H1 (cell line): ENCODE data around the gene SSH2. TPM values are rescaled to one million over a fixed set of nuclear protein-coding genes. Genes with fewer than 3 reads are reported as not detected.
"Not testable (repeated sequence)": the region's sequence is repeated elsewhere in the genome, so short reads cannot be mapped to it uniquely, and the experiment has no call there.

Experiments
- CTCF ChIA-PET: fragments of 300-600 bp; sonication (Branson Sonifier 250); formaldehyde crosslinking; loops from one replicate; lab custom pipeline; 2021; ENCODE audit not compliant: partially characterized antibody; lab: Charles Lee
- POLR2A ChIA-PET: fragments of 300-600 bp; sonication (Branson Sonifier 250); formaldehyde crosslinking; loops from one replicate; lab custom pipeline; 2021; ENCODE audit warnings: inconsistent platforms; ENCODE audit not compliant: partially characterized antibody; lab: Charles Lee
- DNase-seq, 2 experiments: peaks; one replicate each; pipeline versions ENCODE4 v3.0.0 to v3.0.0-alpha.2; 2010 to 2022; ENCODE audit warnings: low spot score in 2 of 2, low read depth in 1 of 2, mixed read lengths in 1 of 2
- FAIRE-seq: peaks from 2 replicates; lab custom pipeline; 2011; peaks lifted over from hg19 to GRCh38; lab: Jason Lieb, UNC
- H2AFZ ChIP-seq: 2 replicates; pipeline ENCODE4 v1.8.1; 2012; ENCODE audit warnings: low read length, inconsistent platforms
- H2AK5ac ChIP-seq: 2 replicates; pipeline ENCODE4 v1.6.1; 2013; ENCODE audit warnings: low read depth, low read length
- H2BK120ac ChIP-seq: replicated peaks from 2 replicates; pipeline ENCODE3; 2013; ENCODE audit warnings: low read depth, low read length, inconsistent platforms
- H2BK12ac ChIP-seq: 2 replicates; pipeline ENCODE4 v1.6.1; 2013; ENCODE audit warnings: low read depth, low read length
- H2BK15ac ChIP-seq: 2 replicates; pipeline ENCODE4 v1.6.1; 2013; ENCODE audit warnings: low read length
- H2BK20ac ChIP-seq: 2 replicates; pipeline ENCODE4 v1.6.1; 2013; ENCODE audit warnings: low read length
- H2BK5ac ChIP-seq: 2 replicates; pipeline ENCODE4 v1.6.1; 2013; ENCODE audit warnings: low read depth, low read length
- H3K14ac ChIP-seq: 2 replicates; pipeline ENCODE4 v1.6.1; 2013; ENCODE audit warnings: inconsistent platforms; ENCODE audit not compliant: insufficient read length
- H3K18ac ChIP-seq: 2 replicates; pipeline ENCODE4 v1.6.1; 2013; ENCODE audit warnings: low read length; ENCODE audit errors: extremely low read depth
- H3K23ac ChIP-seq: 2 replicates; pipeline ENCODE4 v1.6.1; 2013; ENCODE audit warnings: inconsistent platforms; ENCODE audit not compliant: insufficient read length
- H3K23me2 ChIP-seq: 2 replicates; pipeline ENCODE4 v1.6.1; 2013; ENCODE audit warnings: low read depth, low read length
- H3K27ac ChIP-seq: 2 replicates; pipeline ENCODE4 v1.6.1; 2011; ENCODE audit warnings: low read depth, low read length, inconsistent platforms
- H3K27me3 ChIP-seq, 4 experiments: replicated peaks in 1 of 4; 1 replicate in 1 of 4; 2 replicates in 3 of 4; pipeline versions ENCODE4 v1.6.1 to v1.8.1; 2011 to 2013; ENCODE audit warnings: low read length in 3 of 4, mild to moderate bottlenecking in 3 of 4, inconsistent platforms in 2 of 4, mixed read lengths in 2 of 4, moderate library complexity in 1 of 4; ENCODE audit not compliant: control insufficient read depth in 3 of 4, insufficient read depth in 3 of 4; ENCODE audit errors: extremely low read depth in 1 of 4
- H3K36me3 ChIP-seq, 4 experiments: 2 replicates each; pipeline versions ENCODE4 v1.6.1 to v1.8.1; 2011 to 2013; ENCODE audit warnings: mild to moderate bottlenecking in 4 of 4, low read length in 3 of 4, moderate library complexity in 2 of 4, control low read depth in 1 of 4, inconsistent platforms in 1 of 4; ENCODE audit not compliant: insufficient read depth in 4 of 4, control insufficient read depth in 2 of 4
- H3K4ac ChIP-seq: replicated peaks from 2 replicates; pipeline ENCODE3; 2013; ENCODE audit warnings: low read length, low read depth, mixed read lengths, inconsistent platforms; ENCODE audit not compliant: insufficient read length
- H3K4me1 ChIP-seq, 4 experiments: replicated peaks in 1 of 4; 1 replicate in 1 of 4; 2 replicates in 3 of 4; pipeline versions ENCODE4 v1.6.1 to v1.8.1; 2011 to 2013; ENCODE audit warnings: low read length in 3 of 4, inconsistent platforms in 2 of 4, mixed read lengths in 1 of 4; ENCODE audit not compliant: insufficient read depth in 4 of 4, control insufficient read depth in 3 of 4
- H3K4me2 ChIP-seq, 2 experiments: 2 replicates each; pipeline versions ENCODE4 v1.6.1 to v1.8.1; 2011 to 2013; ENCODE audit warnings: low read depth in 2 of 2, low read length in 2 of 2, control low read depth in 1 of 2, inconsistent platforms in 1 of 2, mild to moderate bottlenecking in 1 of 2; ENCODE audit not compliant: insufficient read depth in 1 of 2
- H3K4me3 ChIP-seq, 4 experiments: fragments of 200-600, 300-600 bp in 1 of 4; sonication (generic), shearing (Covaris generic), sonication (Bioruptor Twin) in 1 of 4; 2 replicates each; pipeline versions ENCODE4 v1.5.1 to v1.8.1; 2011 to 2016; ENCODE audit warnings: low read length in 4 of 4, low read depth in 3 of 4, control low read depth in 2 of 4, inconsistent platforms in 2 of 4, mild to moderate bottlenecking in 2 of 4, mixed read lengths in 1 of 4, moderate library complexity in 1 of 4; ENCODE audit not compliant: insufficient read depth in 2 of 4; ENCODE audit errors: extremely low read depth in 1 of 4
- H3K56ac ChIP-seq: replicated peaks from 2 replicates; pipeline ENCODE3; 2013; ENCODE audit warnings: low read depth, mild to moderate bottlenecking, mixed read lengths, low read length, inconsistent platforms; ENCODE audit not compliant: insufficient read length
- H3K79me1 ChIP-seq: 2 replicates; pipeline ENCODE4 v1.6.1; 2013; ENCODE audit warnings: low read depth, low read length, control low read depth
- H3K79me2 ChIP-seq, 2 experiments: 2 replicates each; pipeline versions ENCODE4 v1.6.1 to v1.8.1; 2012 to 2013; ENCODE audit warnings: low read length in 2 of 2, mild to moderate bottlenecking in 2 of 2, inconsistent platforms in 1 of 2; ENCODE audit not compliant: insufficient read depth in 2 of 2, control insufficient read depth in 1 of 2
- H3K9ac ChIP-seq, 4 experiments: replicated peaks in 1 of 4; 1 replicate in 1 of 4; 2 replicates in 3 of 4; pipeline versions ENCODE4 v1.6.1 to v1.8.1; 2011 to 2013; ENCODE audit warnings: low read depth in 3 of 4, low read length in 3 of 4, control low read depth in 2 of 4, mild to moderate bottlenecking in 2 of 4, moderate library complexity in 2 of 4, inconsistent platforms in 1 of 4; ENCODE audit errors: extremely low read depth in 1 of 4
- H3K9me3 ChIP-seq, 2 experiments: 2 replicates each; pipeline versions ENCODE4 v1.6.1 to v1.8.1; 2012 to 2013; ENCODE audit warnings: mild to moderate bottlenecking in 2 of 2, moderate library complexity in 2 of 2, control low read depth in 1 of 2, inconsistent platforms in 1 of 2, low read depth in 1 of 2, low read length in 1 of 2, mixed read lengths in 1 of 2; ENCODE audit not compliant: insufficient read depth in 2 of 2
- H4K20me1 ChIP-seq, 2 experiments: replicated peaks in 1 of 2; 2 replicates each; pipeline versions ENCODE3 to v1.8.1; 2011 to 2013; ENCODE audit warnings: inconsistent platforms in 2 of 2, low read length in 2 of 2, mild to moderate bottlenecking in 1 of 2; ENCODE audit not compliant: insufficient read depth in 2 of 2, control insufficient read depth in 1 of 2
- H4K5ac ChIP-seq: 2 replicates; pipeline ENCODE4 v1.6.1; 2013; ENCODE audit warnings: low read length, low read depth, mixed read lengths, inconsistent platforms; ENCODE audit not compliant: insufficient read length
- H4K8ac ChIP-seq: 2 replicates; pipeline ENCODE4 v1.8.0; 2013; ENCODE audit warnings: mild to moderate bottlenecking, moderate library complexity, low read length, inconsistent platforms; ENCODE audit not compliant: insufficient read depth; ENCODE audit errors: extremely low read depth
- H4K91ac ChIP-seq: replicated peaks from 2 replicates; pipeline ENCODE3; 2013; ENCODE audit warnings: low read length, mixed read lengths, inconsistent platforms; ENCODE audit not compliant: insufficient read length
- ATF2 ChIP-seq: IDR thresholded peaks from 2 replicates; pipeline ENCODE4 v1.6.1; 2012; ENCODE audit warnings: low read length, inconsistent platforms
- CHD2 ChIP-seq: IDR thresholded peaks from 2 replicates; pipeline ENCODE4 v1.6.1; 2012; ENCODE audit warnings: low read length, improper control_type of control experiment
- JUN ChIP-seq: IDR thresholded peaks from 2 replicates; pipeline ENCODE4 v1.6.1; 2011; ENCODE audit warnings: low read depth, mild to moderate bottlenecking, improper control_type of control experiment, low read length
- POLR2AphosphoS5 ChIP-seq: IDR thresholded peaks from 2 replicates; pipeline ENCODE4 v1.6.1; 2011; ENCODE audit warnings: low read depth, low read length
- RBBP5 ChIP-seq: IDR thresholded peaks from 2 replicates; pipeline ENCODE4 v1.7.1; 2012; ENCODE audit warnings: low read depth, mild to moderate bottlenecking, inconsistent platforms, low read length, moderate library complexity, borderline replicate concordance
- SIN3A ChIP-seq, 2 experiments: IDR thresholded peaks in 1 of 2; conservative IDR thresholded peaks in 1 of 2; 2 replicates each; pipeline ENCODE4 v1.6.1; 2011 to 2012; ENCODE audit warnings: low read length in 2 of 2, improper control_type of control experiment in 1 of 2, low read depth in 1 of 2, mild to moderate bottlenecking in 1 of 2
- SP4 ChIP-seq: IDR thresholded peaks from 2 replicates; pipeline ENCODE4 v1.6.1; 2012; ENCODE audit warnings: low read length, inconsistent platforms
- TAF1 ChIP-seq: IDR thresholded peaks from 2 replicates; pipeline ENCODE4 v1.6.1; 2011; ENCODE audit warnings: mild to moderate bottlenecking, low read depth, low read length
- WGBS, 2 experiments: shearing (Covaris generic) in 1 of 2; methylation state at CpG; one replicate each; pipeline versions ENCODE4 v1.1.6 to v1.1.7; 2013 to 2015; ENCODE audit warnings: low lambda C conversion rate in 2 of 2, mixed read lengths in 2 of 2, inconsistent platforms in 1 of 2, low coverage in 1 of 2, missing lambda C conversion rate in 1 of 2; ENCODE audit not compliant: insufficient replicate concordance in 2 of 2, insufficient coverage in 1 of 2, insufficient read length in 1 of 2; ENCODE audit errors: extremely low coverage in 1 of 2, missing lambda C conversion rate in 1 of 2; 5-methylcytosine and 5-hydroxymethylcytosine counted together
- polyA plus RNA-seq, 7 experiments: library from polyadenylated mRNA; depleted of rRNA in 3 of 7; stranded (reverse) in 5 of 7; unstranded in 2 of 7; fragments of >200 nt in 5 of 7; fragments of 200-250 nt in 2 of 7; gene quantifications; 1 replicate in 5 of 7; 2 replicates in 1 of 7; 4 replicates in 1 of 7; pipeline versions ENCODE4 v1.2.1 to v1.2.3, GENCODE V29; 2011 to 2013; ENCODE audit warnings: missing spikeins in 2 of 7, mixed read lengths in 2 of 7
- total RNA-seq: library from RNA; stranded (reverse); fragmentation: NEBNext Ultra II Directional; extraction: Animal tissue kit (Norgen Biotek cat#: 25700); gene quantifications from 2 replicates; pipeline ENCODE4 v1.2.1, GENCODE V29; 2021
- TF ChIP-seq, protein P1 (sequence below): IDR thresholded peaks from 2 replicates; pipeline ENCODE4 v1.6.1; 2011; ENCODE audit warnings: low read length, improper control_type of control experiment

The SSH2 gene
- total and polyA plus RNA-seq, 2 of the 8 experiments (the other 6 are each of a cell fraction or from before 2014, with no cell fraction given): 5.2 to 15.9 TPM

DNA sequence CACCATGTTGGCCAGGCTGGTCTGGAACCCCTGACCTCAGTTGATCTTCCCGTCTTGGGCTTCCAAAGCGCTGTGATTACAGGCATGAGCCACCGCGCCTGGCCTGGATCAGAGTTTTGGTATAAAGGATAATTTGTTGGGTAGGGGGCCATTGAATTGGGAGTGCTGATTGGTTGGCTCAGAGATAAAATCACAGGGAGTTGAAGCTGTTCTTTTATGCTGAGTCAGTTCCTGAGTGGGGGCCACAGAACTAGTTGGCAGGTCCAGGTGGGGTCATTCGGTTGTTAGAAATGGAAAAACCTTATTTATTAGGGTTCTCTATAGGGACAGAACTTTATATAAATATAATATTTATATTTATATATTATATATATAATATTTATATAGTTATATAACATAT lies 147.1 kb downstream of the SSH2 start (continued):
- no peak for TF ChIP-seq SP4
- no peak for TF ChIP-seq JUN
- TF ChIP-seq SIN3A (conservative IDR thresholded peaks at IDR 0.05 in 1 of 2, IDR thresholded peaks at IDR 0.05 in 1 of 2; ENCODE audit: low read depth in 1 of 2, low read length in 2 of 2): no peak
- TF ChIP-seq CHD2: no peak
- no peak for TF ChIP-seq ATF2
- TF ChIP-seq, protein P1, sequence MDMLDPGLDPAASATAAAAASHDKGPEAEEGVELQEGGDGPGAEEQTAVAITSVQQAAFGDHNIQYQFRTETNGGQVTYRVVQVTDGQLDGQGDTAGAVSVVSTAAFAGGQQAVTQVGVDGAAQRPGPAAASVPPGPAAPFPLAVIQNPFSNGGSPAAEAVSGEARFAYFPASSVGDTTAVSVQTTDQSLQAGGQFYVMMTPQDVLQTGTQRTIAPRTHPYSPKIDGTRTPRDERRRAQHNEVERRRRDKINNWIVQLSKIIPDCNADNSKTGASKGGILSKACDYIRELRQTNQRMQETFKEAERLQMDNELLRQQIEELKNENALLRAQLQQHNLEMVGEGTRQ: no peak
- no peak for TF ChIP-seq POLR2AphosphoS5
- no peak for TF ChIP-seq RBBP5
- no peak for TF ChIP-seq TAF1

- H2BK15ac ChIP-seq, H2BK20ac ChIP-seq, H3K4me1 ChIP-seq, H3K4me2 ChIP-seq, H2BK120ac ChIP-seq, H3K27me3 ChIP-seq, H3K14ac ChIP-seq, DNase-seq, H4K20me1 ChIP-seq, H3K9me3 ChIP-seq, H2BK5ac ChIP-seq, H3K79me2 ChIP-seq, H3K18ac ChIP-seq, H2AFZ ChIP-seq, H2AK5ac ChIP-seq, H4K8ac ChIP-seq, H4K5ac ChIP-seq, H3K4ac ChIP-seq, H3K27ac ChIP-seq, H3K79me1 ChIP-seq, H3K9ac ChIP-seq, H3K4me3 ChIP-seq, H3K23ac ChIP-seq, H2BK12ac ChIP-seq, H4K91ac ChIP-seq, FAIRE-seq, H3K23me2 ChIP-seq, POLR2A ChIA-PET, H3K56ac ChIP-seq, H3K36me3 ChIP-seq: not testable (repeated sequence)
- 93% methylated on average over 8 of the region's 8 CpGs; no CpG with 5 or more reads in 1 of the 2 experiments for WGBS, 2 experiments
- CTCF ChIA-PET: interaction anchor here (0.6 to 9.1 kb wide), 41 partner anchors 8 to 331 kb away, joined by 3 to 97 read pairs (median 4); partner anchors contain the start of gene CORO6
Observed at GRCh38 chr17:29779812-29780190, 150.2 kb downstream of the SSH2 start.
